ENCODE results near the gene VCL.

Gene VCL

GRCh38 chr10:74033702-74034101 is 35.8 kb downstream of the VCL start:
- TF ChIP-seq ZBTB7A (IDR thresholded peaks at IDR 0.05; ENCODE audit: low read depth) (no peak), EP300 (IDR thresholded peaks at IDR 0.05; ENCODE audit: borderline replicate concordance) (no peak), TCF12 (IDR thresholded peaks at IDR 0.05; ENCODE audit: low read depth) (no peak), TAF1 (IDR thresholded peaks at IDR 0.05; ENCODE audit: low read depth) (no peak), YY1 (IDR thresholded peaks at IDR 0.05; ENCODE audit: low read depth) (no peak), EGR1 (IDR thresholded peaks at IDR 0.05) (no peak), MAX (IDR thresholded peaks at IDR 0.05) (no peak), RAD21 (IDR thresholded peaks at IDR 0.05; ENCODE audit: low read depth) (no peak), CEBPB (IDR thresholded peaks at IDR 0.05) (no peak), FOXM1 (IDR thresholded peaks at IDR 0.05; ENCODE audit: borderline replicate concordance, low read depth) (no peak), REST (IDR thresholded peaks at IDR 0.05; ENCODE audit: low read depth) (no peak), TEAD4 (IDR thresholded peaks at IDR 0.05) (no peak)

GRCh38 chr10:74034301-74034700 is 36.4 kb downstream of the VCL start:
- TF ChIP-seq FOXM1 (IDR thresholded peaks at IDR 0.05; ENCODE audit: borderline replicate concordance, low read depth): no peak

GRCh38 chr10:74035303-74035702 is 37.4 kb downstream of the VCL start:
- TF ChIP-seq, protein P1, sequence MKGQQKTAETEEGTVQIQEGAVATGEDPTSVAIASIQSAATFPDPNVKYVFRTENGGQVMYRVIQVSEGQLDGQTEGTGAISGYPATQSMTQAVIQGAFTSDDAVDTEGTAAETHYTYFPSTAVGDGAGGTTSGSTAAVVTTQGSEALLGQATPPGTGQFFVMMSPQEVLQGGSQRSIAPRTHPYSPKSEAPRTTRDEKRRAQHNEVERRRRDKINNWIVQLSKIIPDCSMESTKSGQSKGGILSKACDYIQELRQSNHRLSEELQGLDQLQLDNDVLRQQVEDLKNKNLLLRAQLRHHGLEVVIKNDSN (IDR thresholded peaks at IDR 0.05): no peak
- TF ChIP-seq EP300 (IDR thresholded peaks at IDR 0.05; ENCODE audit: borderline replicate concordance): no peak
- TF ChIP-seq YY1 (IDR thresholded peaks at IDR 0.05; ENCODE audit: low read depth): no peak
- no peak for TF ChIP-seq MAX (IDR thresholded peaks at IDR 0.05)
- peak; percentile 21; the same call in 1 of the 2 replicates for TF ChIP-seq RAD21 (IDR thresholded peaks at IDR 0.05; ENCODE audit: low read depth)
- TF ChIP-seq CREB1 (IDR thresholded peaks at IDR 0.05; ENCODE audit: low read depth): no peak
- TF ChIP-seq REST (IDR thresholded peaks at IDR 0.05; ENCODE audit: low read depth): no peak

DNA sequence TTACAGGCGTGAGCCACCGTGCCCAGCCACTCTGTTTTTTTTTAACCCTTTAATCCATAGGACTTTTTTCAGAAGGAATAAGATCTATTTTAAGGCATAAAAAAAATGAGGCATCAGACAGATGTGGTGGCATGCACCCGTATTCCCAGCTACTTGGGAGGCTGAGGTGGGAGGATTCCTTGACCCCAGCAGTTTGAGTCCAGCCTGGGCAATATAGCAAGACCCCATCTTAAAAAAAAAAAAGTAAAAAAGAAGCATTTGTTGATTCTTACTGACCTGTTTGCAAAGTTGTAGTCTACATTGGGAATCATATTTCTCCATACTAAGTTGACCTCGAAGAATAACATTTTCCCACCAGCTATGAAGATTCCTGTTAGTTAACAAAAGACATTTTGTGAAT is 38.6 kb downstream of the VCL start:
- TF ChIP-seq TEAD4 (IDR thresholded peaks at IDR 0.05) (no peak), CEBPB (IDR thresholded peaks at IDR 0.05) (no peak), TAF1 (IDR thresholded peaks at IDR 0.05; ENCODE audit: low read depth) (no peak), NFIC (IDR thresholded peaks at IDR 0.05) (no peak), REST (IDR thresholded peaks at IDR 0.05; ENCODE audit: low read depth) (no peak), FOXM1 (IDR thresholded peaks at IDR 0.05; ENCODE audit: borderline replicate concordance, low read depth) (no peak), ZBTB7A (IDR thresholded peaks at IDR 0.05; ENCODE audit: low read depth) (no peak), RAD21 (IDR thresholded peaks at IDR 0.05; ENCODE audit: low read depth) (no peak), CREB1 (IDR thresholded peaks at IDR 0.05; ENCODE audit: low read depth) (no peak), MAX (IDR thresholded peaks at IDR 0.05) (no peak), TCF12 (IDR thresholded peaks at IDR 0.05; ENCODE audit: low read depth) (no peak), EP300 (IDR thresholded peaks at IDR 0.05; ENCODE audit: borderline replicate concordance) (no peak), EGR1 (IDR thresholded peaks at IDR 0.05) (no peak), YY1 (IDR thresholded peaks at IDR 0.05; ENCODE audit: low read depth) (no peak)

- TF ChIP-seq EP300 (IDR thresholded peaks at IDR 0.05; ENCODE audit: borderline replicate concordance) (no peak), FOXM1 (IDR thresholded peaks at IDR 0.05; ENCODE audit: borderline replicate concordance, low read depth) (no peak)
Measured at GRCh38 chr10:74039561-74040145, 41.7 kb downstream of the VCL start.
